GM18870 (cell line): ENCODE results near the gene LCLAT1.
A peak's percentile ranks its signal among the peaks of the same experiment; 100 is the strongest.

Source experiments
- ATAC-seq: cut with Tn5 transposase; IDR thresholded peaks from one replicate; pipeline ENCODE4 v1.9.1; 2021; ENCODE audit warnings: moderate library complexity; ENCODE audit not compliant: unreplicated experiment

Gene LCLAT1

DNA sequence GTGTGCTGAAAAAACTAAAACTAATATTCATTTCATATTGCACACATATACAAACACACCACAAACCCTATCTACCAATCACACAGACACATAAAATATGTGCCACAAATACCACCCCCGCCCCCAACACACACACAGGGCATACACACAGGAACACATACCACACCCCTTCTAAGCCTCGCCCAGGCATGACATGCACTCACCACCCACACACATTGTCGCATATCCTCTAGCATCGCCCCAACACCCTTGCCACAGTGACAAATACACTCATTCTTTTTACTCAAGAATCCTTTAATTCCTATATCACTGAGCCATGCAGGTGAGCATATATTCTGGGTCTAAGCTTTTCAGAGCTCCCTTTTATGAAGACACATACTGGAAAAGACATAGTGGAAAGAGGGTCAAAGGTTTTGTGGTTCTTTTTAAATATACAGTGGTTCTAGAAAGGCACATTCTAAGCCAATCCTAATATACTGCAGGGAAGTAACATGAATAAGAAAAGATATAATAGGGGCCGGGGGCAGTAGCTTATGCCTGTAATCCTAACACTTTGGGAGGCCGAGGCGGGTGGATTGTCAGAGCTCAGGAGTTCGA lies 24.5 kb upstream of the LCLAT1 start:
- peak; percentile 58 for ATAC-seq

DNA sequence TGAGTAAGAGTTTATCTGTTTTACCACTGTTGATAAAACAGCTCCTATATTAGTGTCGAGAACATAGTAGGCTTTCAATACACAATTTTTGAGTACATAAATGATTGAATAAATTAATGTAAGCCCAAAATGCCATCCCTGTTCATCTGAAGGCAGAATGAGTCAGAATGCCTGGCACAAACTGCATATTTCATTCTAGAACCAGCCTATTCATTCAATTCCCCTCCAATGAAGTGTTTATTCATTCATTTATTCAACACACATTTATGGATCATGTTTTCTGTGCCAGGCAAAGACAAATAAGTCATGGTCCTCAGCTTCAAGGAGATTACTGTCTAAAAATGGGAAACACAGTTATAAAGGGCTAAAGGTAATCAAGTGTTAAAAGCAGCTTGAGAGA lies 22.8 kb upstream of the LCLAT1 start:
- ATAC-seq = no peak

DNA sequence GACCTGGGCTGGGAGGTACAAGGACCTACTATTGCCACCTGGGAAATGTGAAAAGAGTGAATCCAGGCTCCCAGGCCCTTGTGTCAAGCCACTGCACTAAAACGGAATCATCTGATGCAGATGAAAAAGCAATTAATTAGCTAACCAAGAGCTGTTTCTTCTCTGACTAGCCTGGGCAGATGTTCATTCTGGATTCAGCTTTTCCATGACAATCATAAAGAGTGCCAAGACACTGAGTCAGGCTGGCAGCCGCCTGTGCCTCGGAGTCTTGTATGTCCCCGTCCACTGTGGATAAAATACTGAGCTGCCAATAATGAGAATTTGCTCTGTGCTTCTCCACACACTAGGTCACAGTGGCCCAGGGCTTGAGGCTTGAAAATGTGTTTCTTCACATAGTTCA lies 21.7 kb upstream of the LCLAT1 start:
- no peak for ATAC-seq

DNA sequence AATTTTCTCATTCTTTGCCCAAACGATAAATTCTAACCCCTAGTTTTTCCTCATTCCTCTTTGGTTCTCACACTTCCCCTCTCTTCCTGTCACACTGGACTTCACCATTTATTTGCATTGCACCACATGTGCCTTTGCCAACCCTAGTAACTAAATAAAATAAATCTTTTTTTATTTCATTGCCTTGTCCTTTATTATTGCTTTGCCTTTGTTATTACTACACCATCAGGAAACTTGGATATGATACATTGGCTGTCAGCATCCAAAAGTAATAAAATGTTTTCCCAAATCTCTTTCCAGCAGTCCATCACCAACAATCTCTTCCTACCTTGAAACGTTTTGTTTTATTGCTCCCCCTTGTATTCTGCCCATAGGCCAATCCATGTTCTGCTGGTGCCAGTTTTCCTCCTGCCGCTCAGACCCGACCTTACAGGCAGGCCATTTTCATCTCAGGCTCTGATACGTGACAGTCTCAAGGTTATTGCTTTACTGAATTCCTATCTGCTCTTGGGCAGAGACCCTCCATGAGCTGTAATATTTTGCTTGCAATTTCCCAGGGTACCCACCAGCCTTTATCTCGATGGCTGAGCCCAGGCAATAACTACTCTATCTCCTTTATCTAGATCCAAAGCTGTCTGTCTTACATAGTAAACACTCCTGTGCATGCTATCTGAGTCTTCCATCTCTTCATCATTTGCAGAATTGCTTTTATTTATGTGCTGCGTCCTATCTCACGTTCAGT lies 19.3 kb upstream of the LCLAT1 start:
- ATAC-seq = no peak

- ATAC-seq = no peak
Measured at GRCh38 chr2:30428348-30428662, 18.7 kb upstream of the LCLAT1 start.

DNA sequence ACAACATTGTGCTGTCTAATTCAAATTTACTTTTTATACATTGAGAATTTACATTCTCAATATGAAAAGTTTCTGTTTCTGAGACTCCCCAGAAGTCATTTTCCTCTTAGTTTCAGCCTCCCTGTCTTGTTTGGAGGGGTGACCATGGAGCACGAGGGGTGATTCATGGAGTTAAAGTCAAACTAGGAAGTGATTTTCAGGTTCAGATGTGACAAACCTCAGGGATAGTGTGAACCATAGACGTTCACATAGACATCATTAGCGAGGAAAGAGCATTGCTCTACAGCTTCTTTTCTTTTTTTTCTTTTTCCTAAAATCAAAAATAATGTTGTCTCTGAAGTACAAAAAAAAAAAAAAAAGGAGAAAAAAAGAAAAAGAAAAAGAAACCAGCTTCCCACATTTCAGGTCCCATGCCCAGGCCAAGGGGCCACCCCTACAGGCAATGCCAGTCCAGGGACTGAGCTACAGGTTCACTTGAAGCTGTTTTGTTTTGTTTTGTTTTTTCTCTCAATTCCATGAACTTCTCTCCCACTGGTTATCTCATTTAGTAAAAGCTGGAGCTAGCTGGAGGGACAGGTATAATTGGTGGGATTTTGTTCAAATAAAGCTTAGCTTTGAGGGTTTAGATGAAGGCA lies 18.1 kb upstream of the LCLAT1 start:
- no peak for ATAC-seq

GRCh38 chr2:30433541-30434299 lies 13.3 kb upstream of the LCLAT1 start:
- no peak for ATAC-seq

DNA sequence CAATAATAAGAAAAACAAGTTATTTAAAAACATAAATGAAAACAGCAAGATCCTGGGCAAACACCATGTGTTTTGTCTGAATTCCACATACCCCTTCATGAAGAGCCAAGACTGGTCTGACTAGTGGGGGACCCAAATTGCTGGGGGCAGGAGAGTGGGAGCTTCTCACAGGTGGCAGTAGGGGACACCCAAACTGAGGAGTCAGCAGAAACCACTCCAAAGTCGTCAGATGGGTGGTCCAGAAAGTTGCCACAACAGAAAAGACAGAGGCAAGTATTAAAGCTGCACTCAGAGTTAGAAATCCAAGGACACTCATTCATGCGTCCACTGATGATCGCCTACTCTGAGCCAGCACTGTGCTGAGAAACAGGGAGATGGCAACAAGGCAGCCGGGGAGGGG lies 12.3 kb upstream of the LCLAT1 start:
- no peak for ATAC-seq

GRCh38 chr2:30436859-30437435 lies 10.1 kb upstream of the LCLAT1 start:
- ATAC-seq = no peak

GRCh38 chr2:30437809-30438548 lies 9.1 kb upstream of the LCLAT1 start:
- no peak for ATAC-seq

DNA sequence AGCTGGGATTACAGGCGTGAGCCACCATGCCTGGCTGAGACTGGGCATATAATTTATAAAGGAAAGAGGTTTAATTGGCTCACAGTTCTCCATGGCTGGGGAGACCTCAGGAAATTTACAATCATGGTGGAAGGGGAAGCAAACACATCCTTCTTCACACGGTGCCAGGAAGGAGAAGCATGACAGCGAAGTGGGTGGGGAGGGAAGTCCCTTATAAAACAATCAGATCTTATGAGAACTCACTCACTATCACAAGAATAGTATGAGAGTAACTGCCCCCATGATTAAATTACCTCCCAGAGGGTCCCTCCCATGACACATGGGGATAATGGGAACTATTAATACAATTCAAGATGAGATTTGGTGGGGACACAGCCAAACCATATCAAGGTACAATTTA lies 7.8 kb upstream of the LCLAT1 start:
- no peak for ATAC-seq

- no peak for ATAC-seq
Measured at GRCh38 chr2:30439879-30440278, 7.2 kb upstream of the LCLAT1 start.

GRCh38 chr2:30441023-30441422 lies 6.0 kb upstream of the LCLAT1 start:
- no peak for ATAC-seq

- ATAC-seq = no peak
Measured at GRCh38 chr2:30443081-30443480, 4.0 kb upstream of the LCLAT1 start.

DNA sequence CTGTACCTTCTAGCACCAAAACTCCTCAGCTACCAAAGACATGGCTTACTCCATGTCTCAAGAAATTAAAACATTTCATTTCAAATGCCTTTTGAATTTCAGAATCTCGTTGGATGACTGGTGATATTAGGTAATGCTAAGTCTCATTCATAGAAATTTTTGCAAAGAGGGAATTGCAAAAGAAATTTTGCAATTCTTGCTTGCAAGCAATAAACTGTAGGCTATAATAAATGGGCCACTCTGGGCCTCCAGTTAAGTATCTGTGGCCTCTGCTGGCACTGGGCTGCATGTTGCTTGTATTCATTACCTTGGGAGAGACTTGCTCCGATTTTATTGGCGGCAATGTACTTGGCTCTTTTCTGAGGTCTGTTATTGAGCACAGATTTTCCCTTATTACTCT lies 2.8 kb upstream of the LCLAT1 start:
- ATAC-seq = no peak

- no peak for ATAC-seq
Measured at GRCh38 chr2:30445266-30445821, 1.7 kb upstream of the LCLAT1 start.

DNA sequence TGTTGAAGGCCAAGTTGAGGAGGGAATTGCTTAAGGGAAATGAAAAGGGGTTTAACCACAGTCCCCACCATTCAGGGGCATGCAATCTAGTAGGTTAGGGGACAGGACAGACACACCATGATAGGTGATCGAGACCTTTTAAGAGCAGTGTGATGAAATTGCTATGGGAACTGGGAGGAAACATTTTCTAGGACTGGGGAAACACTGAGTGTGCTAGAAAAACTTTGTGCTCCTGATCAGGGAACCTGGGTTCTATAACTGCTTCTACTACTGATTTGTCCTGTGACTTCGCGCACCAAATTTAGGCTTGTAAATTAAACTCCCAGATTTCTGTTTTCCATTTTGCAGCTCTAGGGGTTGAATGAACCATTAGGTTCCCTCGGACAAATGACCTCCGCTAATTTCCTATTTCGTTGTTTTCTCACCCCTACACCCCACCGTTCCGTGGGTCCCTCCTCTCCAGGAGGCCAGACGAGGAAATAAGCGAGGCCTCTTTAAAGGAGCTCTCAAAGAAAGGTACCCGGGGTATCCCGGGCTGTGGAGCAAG lies 371 bp upstream of the LCLAT1 start:
- peak; percentile 16 for ATAC-seq

- ATAC-seq = no peak
Measured at GRCh38 chr2:30448308-30448707, 1.3 kb downstream of the LCLAT1 start.

DNA sequence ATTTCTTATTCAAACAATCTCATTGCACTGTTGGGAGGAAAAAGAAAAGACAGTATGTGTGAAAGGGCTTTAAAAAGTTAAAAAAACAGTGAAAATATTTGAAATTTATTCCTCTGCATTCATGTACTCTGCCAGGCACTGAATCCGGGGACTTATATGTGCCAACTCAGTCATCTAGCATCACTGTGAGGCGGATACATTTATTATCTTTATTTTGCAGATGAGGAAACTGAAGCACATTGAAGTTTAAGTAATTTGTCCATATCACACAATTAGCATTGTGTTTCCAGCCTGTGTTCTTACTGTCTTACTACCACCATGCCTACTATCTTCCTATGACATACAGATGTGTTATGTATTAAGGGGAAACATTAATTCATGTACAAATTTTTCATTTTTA lies 1.8 kb downstream of the LCLAT1 start:
- ATAC-seq = no peak

GRCh38 chr2:30450025-30450424 lies 3.0 kb downstream of the LCLAT1 start:
- no peak for ATAC-seq
